Measurements from ENCODE around the gene DMRT2.

Gene DMRT2

DNA sequence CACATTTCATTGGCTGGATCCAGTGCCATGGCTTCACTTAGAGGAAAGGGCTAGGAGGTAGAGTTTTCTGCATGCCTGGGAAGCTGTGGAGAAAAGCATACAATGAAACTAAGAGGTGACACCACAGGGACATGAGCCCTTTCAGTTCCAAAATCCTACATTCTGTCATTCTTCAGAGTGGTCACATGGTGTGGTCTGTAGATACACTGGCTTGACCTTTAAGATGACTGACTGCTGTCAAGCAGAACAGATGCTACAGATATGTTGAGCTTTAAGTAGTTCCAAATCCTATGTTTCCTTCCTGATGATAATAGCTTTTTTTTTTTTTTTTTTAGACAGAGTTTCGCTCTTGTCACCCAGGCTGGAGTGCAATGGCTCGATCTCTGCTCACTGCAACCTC lies 47.5 kb upstream of the DMRT2 start:
- ATAC-seq, result no peak
- TF ChIP-seq RARB (CRISPR knock-in tag; IDR thresholded peaks at IDR 0.05) (no peak), SNAI2 (CRISPR knock-in tag; IDR thresholded peaks at IDR 0.05) (no peak), BACH2 (CRISPR knock-in tag; IDR thresholded peaks at IDR 0.05; ENCODE audit: borderline replicate concordance) (no peak), ARNTL (CRISPR knock-in tag; IDR thresholded peaks at IDR 0.05; ENCODE audit: borderline replicate concordance, low read depth) (no peak), OSR1 (CRISPR knock-in tag; IDR thresholded peaks at IDR 0.05) (no peak), TCF4 (CRISPR knock-in tag; IDR thresholded peaks at IDR 0.05; ENCODE audit: borderline replicate concordance) (no peak), ZNF70 (CRISPR knock-in tag; IDR thresholded peaks at IDR 0.05) (no peak), ZC3H10 (CRISPR knock-in tag; IDR thresholded peaks at IDR 0.05) (no peak), ZNF8 (CRISPR knock-in tag; IDR thresholded peaks at IDR 0.05) (no peak)
- TF ChIP-seq, protein P1, sequence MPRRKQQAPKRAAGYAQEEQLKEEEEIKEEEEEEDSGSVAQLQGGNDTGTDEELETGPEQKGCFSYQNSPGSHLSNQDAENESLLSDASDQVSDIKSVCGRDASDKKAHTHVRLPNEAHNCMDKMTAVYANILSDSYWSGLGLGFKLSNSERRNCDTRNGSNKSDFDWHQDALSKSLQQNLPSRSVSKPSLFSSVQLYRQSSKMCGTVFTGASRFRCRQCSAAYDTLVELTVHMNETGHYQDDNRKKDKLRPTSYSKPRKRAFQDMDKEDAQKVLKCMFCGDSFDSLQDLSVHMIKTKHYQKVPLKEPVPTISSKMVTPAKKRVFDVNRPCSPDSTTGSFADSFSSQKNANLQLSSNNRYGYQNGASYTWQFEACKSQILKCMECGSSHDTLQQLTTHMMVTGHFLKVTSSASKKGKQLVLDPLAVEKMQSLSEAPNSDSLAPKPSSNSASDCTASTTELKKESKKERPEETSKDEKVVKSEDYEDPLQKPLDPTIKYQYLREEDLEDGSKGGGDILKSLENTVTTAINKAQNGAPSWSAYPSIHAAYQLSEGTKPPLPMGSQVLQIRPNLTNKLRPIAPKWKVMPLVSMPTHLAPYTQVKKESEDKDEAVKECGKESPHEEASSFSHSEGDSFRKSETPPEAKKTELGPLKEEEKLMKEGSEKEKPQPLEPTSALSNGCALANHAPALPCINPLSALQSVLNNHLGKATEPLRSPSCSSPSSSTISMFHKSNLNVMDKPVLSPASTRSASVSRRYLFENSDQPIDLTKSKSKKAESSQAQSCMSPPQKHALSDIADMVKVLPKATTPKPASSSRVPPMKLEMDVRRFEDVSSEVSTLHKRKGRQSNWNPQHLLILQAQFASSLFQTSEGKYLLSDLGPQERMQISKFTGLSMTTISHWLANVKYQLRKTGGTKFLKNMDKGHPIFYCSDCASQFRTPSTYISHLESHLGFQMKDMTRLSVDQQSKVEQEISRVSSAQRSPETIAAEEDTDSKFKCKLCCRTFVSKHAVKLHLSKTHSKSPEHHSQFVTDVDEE (CRISPR knock-in tag; IDR thresholded peaks at IDR 0.05), result no peak
- TF ChIP-seq, protein P2, sequence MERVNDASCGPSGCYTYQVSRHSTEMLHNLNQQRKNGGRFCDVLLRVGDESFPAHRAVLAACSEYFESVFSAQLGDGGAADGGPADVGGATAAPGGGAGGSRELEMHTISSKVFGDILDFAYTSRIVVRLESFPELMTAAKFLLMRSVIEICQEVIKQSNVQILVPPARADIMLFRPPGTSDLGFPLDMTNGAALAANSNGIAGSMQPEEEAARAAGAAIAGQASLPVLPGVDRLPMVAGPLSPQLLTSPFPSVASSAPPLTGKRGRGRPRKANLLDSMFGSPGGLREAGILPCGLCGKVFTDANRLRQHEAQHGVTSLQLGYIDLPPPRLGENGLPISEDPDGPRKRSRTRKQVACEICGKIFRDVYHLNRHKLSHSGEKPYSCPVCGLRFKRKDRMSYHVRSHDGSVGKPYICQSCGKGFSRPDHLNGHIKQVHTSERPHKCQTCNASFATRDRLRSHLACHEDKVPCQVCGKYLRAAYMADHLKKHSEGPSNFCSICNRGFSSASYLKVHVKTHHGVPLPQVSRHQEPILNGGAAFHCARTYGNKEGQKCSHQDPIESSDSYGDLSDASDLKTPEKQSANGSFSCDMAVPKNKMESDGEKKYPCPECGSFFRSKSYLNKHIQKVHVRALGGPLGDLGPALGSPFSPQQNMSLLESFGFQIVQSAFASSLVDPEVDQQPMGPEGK (CRISPR knock-in tag; IDR thresholded peaks at IDR 0.05; ENCODE audit: borderline replicate concordance), result no peak

DNA sequence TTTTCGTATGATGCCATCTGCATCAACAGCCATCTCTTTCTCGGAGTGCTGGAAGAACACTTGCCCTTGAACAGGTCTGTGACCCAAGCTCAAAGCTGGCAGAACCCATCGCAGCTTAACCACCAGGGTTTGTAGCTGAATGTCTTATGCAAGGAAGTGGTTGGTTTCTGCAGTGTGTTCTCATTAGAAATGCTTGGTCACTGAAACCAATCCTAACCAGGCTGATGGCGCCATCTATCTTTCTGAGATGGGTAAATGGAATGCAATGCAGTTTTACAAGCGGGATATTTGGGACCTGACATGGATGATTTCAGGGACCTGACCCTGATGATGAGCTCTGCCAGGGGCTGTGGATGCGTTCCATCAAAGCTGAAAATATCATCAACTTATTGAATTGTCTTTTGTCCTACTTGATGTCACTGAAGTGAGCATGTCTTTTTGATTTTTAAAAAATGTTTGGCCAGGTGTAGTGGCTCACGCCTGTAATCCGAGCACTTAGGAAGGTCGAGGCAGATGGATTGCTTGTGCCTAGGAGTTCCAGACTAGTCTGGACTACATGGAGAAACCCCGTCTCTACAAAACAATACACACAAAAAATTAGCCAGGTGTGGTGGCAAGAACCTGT lies 45.0 kb upstream of the DMRT2 start:
- ATAC-seq, result peak; percentile 79
- TF ChIP-seq SNAI2 (CRISPR knock-in tag; IDR thresholded peaks at IDR 0.05) (no peak), RARB (CRISPR knock-in tag; IDR thresholded peaks at IDR 0.05) (no peak), ZNF8 (CRISPR knock-in tag; IDR thresholded peaks at IDR 0.05) (no peak), ESRRG (CRISPR knock-in tag; IDR thresholded peaks at IDR 0.05) (no peak), ZNF70 (CRISPR knock-in tag; IDR thresholded peaks at IDR 0.05) (no peak), ZFP3 (CRISPR knock-in tag; IDR thresholded peaks at IDR 0.05) (no peak), CSRNP3 (CRISPR knock-in tag; IDR thresholded peaks at IDR 0.05) (no peak), TOX (CRISPR knock-in tag; IDR thresholded peaks at IDR 0.05; ENCODE audit: borderline replicate concordance) (no peak), PPARA (CRISPR knock-in tag; IDR thresholded peaks at IDR 0.05; ENCODE audit: borderline replicate concordance) (no peak), ZNF565 (CRISPR knock-in tag; conservative IDR thresholded peaks at IDR 0.05; ENCODE audit: low read depth) (no peak), ZFP30 (CRISPR knock-in tag; IDR thresholded peaks at IDR 0.05) (no peak)
- TF ChIP-seq, protein P1 (CRISPR knock-in tag; IDR thresholded peaks at IDR 0.05), result no peak

DNA sequence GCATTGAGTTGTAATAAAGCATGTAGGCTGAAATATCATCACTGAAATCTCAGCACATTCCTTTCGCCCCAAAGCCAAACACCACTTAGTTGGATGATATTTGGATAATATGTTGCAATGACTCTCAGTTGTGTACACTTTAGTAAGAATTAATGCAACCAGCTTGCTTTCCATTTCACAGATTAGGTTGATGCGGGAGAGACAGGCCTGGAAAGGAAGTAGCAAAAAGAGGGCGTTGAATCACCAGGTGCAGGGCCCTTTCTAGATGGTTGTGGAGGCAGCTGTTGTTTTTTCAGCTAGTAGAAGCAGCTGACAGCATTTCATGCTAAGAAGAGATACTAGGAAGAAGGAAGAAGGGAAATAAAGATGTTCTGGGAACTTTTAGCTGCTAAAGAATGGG lies 42.8 kb upstream of the DMRT2 start:
- ATAC-seq, result no peak
- TF ChIP-seq CSDC2 (CRISPR knock-in tag; IDR thresholded peaks at IDR 0.05) (no peak), OSR1 (CRISPR knock-in tag; IDR thresholded peaks at IDR 0.05) (no peak), POU6F1 (CRISPR knock-in tag; IDR thresholded peaks at IDR 0.05; ENCODE audit: borderline replicate concordance, low read depth) (no peak), ZFP3 (CRISPR knock-in tag; IDR thresholded peaks at IDR 0.05) (no peak), ZNF70 (CRISPR knock-in tag; IDR thresholded peaks at IDR 0.05) (no peak), ESRRG (CRISPR knock-in tag; IDR thresholded peaks at IDR 0.05) (no peak), PPARA (CRISPR knock-in tag; IDR thresholded peaks at IDR 0.05; ENCODE audit: borderline replicate concordance) (no peak), ISL1 (CRISPR knock-in tag; IDR thresholded peaks at IDR 0.05) (no peak), ARNTL (CRISPR knock-in tag; IDR thresholded peaks at IDR 0.05; ENCODE audit: borderline replicate concordance, low read depth) (no peak), ZNF8 (CRISPR knock-in tag; IDR thresholded peaks at IDR 0.05) (no peak)
- TF ChIP-seq, protein P3, sequence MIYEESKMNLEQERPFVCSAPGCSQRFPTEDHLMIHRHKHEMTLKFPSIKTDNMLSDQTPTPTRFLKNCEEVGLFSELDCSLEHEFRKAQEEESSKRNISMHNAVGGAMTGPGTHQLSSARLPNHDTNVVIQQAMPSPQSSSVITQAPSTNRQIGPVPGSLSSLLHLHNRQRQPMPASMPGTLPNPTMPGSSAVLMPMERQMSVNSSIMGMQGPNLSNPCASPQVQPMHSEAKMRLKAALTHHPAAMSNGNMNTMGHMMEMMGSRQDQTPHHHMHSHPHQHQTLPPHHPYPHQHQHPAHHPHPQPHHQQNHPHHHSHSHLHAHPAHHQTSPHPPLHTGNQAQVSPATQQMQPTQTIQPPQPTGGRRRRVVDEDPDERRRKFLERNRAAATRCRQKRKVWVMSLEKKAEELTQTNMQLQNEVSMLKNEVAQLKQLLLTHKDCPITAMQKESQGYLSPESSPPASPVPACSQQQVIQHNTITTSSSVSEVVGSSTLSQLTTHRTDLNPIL (CRISPR knock-in tag; IDR thresholded peaks at IDR 0.05; ENCODE audit: low read depth), result no peak
- TF ChIP-seq, protein P2 (CRISPR knock-in tag; IDR thresholded peaks at IDR 0.05; ENCODE audit: borderline replicate concordance), result no peak
